ENCODE data around the gene AGAP3.

DNA sequence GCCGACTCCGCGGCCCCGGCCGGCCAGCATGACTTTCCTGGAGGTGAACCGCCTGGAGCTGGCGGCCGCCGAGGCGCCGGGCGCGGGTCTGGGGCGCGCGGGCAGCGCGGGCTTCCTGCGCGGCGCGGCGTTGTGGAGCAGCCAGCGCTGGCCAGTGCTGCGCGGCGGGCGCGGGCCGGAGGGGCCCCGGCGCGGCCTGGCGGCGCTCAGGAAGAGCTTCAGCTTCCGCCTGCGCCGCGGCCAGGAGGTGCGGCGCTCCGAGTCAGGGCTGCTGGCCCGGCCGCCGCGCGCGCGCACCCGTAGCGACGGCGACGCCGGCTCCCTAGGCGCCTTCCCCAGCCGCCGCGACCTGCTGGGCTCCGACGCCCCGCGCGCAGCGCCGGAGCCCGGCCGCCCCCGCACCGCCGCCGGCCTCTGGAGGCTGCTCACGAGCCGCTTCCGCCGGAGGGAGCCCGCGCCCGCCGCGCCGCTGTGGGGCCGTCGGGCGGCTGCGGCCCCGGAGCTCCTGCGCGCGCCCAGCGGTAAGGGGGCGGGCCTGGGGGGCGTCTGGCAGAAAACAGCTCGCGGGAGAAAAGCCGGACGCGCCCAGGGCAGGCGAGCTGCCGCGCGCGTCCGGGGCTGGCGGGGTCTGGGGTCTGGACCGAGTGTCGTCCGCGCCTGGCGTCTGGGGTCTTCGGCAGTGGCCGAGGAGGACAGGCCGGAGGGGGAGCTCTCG, 29.0 kb downstream of the AGAP3 start:
- no peak for TF ChIP-seq POLR2A (IDR thresholded peaks at IDR 0.05)
- TF ChIP-seq, protein P1, sequence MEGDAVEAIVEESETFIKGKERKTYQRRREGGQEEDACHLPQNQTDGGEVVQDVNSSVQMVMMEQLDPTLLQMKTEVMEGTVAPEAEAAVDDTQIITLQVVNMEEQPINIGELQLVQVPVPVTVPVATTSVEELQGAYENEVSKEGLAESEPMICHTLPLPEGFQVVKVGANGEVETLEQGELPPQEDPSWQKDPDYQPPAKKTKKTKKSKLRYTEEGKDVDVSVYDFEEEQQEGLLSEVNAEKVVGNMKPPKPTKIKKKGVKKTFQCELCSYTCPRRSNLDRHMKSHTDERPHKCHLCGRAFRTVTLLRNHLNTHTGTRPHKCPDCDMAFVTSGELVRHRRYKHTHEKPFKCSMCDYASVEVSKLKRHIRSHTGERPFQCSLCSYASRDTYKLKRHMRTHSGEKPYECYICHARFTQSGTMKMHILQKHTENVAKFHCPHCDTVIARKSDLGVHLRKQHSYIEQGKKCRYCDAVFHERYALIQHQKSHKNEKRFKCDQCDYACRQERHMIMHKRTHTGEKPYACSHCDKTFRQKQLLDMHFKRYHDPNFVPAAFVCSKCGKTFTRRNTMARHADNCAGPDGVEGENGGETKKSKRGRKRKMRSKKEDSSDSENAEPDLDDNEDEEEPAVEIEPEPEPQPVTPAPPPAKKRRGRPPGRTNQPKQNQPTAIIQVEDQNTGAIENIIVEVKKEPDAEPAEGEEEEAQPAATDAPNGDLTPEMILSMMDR (IDR thresholded peaks at IDR 0.05) = peak in 1 of 12 donors; percentile 15
